ENCODE results near the gene MRFAP1. TPM values are rescaled to one million over a fixed set of nuclear protein-coding genes. Genes with fewer than 3 reads are reported as not detected.
"Not testable (repeated sequence)": the region's sequence is repeated elsewhere in the genome, so short reads cannot be mapped to it uniquely, and the experiment has no call there.

MRFAP1 gene
- total and polyA plus RNA-seq, 2 experiments from 2014 or later: 221 to 256 TPM

- no peaks in the 10 kb centered on the region for H3K27me3 ChIP-seq
- no peak for TF ChIP-seq CTCF (IDR thresholded peaks at IDR 0.05; ENCODE audit: poor library complexity)
- no peak overlapping the region for H3K4me3 ChIP-seq
- no peaks in the 10 kb centered on the region for H4K20me1 ChIP-seq (ENCODE audit: insufficient read depth, poor library complexity, severe bottlenecking)
- H3K9me2 ChIP-seq (replicated peaks; ENCODE audit: insufficient read depth): no peaks in the 10 kb centered on the region
- 94% methylated on average over 11 of the region's 11 CpGs for WGBS (ENCODE audit: low lambda C conversion rate, missing lambda C conversion rate)
- H3K79me2 ChIP-seq: no peaks in the 10 kb centered on the region
- H3K36me3 ChIP-seq (replicated peaks; ENCODE audit: insufficient read depth, low read depth): no peaks in the 10 kb centered on the region
- H3K4me1 ChIP-seq (ENCODE audit: insufficient read depth): no peaks in the 10 kb centered on the region
- no peak overlapping the region for H3K27ac ChIP-seq
- H2AFZ ChIP-seq: no peak overlapping the region
- H3K9me3 ChIP-seq (ENCODE audit: low read depth): no peaks in the 10 kb centered on the region
- no peak for DNase-seq (ENCODE audit: low spot score)
- no peak overlapping the region for H3K4me2 ChIP-seq
These were observed 27.9 kb downstream of the MRFAP1 start for GRCh38 chr4:6668391-6668790.

- no peak for DNase-seq (ENCODE audit: low spot score)
- H3K27ac ChIP-seq: no peak overlapping the region
- TF ChIP-seq EZH2 (IDR thresholded peaks at IDR 0.05; ENCODE audit: borderline replicate concordance) (no peak), EZH2phosphoT487 (IDR thresholded peaks at IDR 0.05; ENCODE audit: low read depth, severe bottlenecking, unreplicated experiment) (no peak), CTCF (IDR thresholded peaks at IDR 0.05; ENCODE audit: poor library complexity) (no peak)
- no peak overlapping the region for H2AFZ ChIP-seq
- no peaks in the 10 kb centered on the region for H3K27me3 ChIP-seq
- WGBS (ENCODE audit: low lambda C conversion rate, missing lambda C conversion rate): 86% methylated on average over 1 of the region's 1 CpG
- no peak overlapping the region for H3K4me2 ChIP-seq
- peaks cover 14% of the 10 kb centered on the region for H3K4me1 ChIP-seq (ENCODE audit: insufficient read depth)
- no peak overlapping the region for H3K4me3 ChIP-seq
- no peaks in the 10 kb centered on the region for H3K9me2 ChIP-seq (replicated peaks; ENCODE audit: insufficient read depth)
- H3K9me3 ChIP-seq (ENCODE audit: low read depth): no peaks in the 10 kb centered on the region
- H4K20me1 ChIP-seq (ENCODE audit: insufficient read depth, poor library complexity, severe bottlenecking): peaks cover 4% of the 10 kb centered on the region
- no peaks in the 10 kb centered on the region for H3K36me3 ChIP-seq (replicated peaks; ENCODE audit: insufficient read depth, low read depth)
- H3K79me2 ChIP-seq: peaks cover 19% of the 10 kb centered on the region
These were observed 31.2 kb downstream of the MRFAP1 start for GRCh38 chr4:6671648-6672047.

GRCh38 chr4:6672131-6672530, 31.6 kb downstream of the MRFAP1 start:
- Histone ChIP-seq H3K4me2 (no peak overlapping the region), H3K9me3 (ENCODE audit: low read depth) (no peaks in the 10 kb centered on the region), H3K4me1 (ENCODE audit: insufficient read depth) (peaks cover 14% of the 10 kb centered on the region), H4K20me1 (ENCODE audit: insufficient read depth, poor library complexity, severe bottlenecking) (peaks cover 4% of the 10 kb centered on the region), H2AFZ (no peak overlapping the region), H3K27me3 (no peaks in the 10 kb centered on the region), H3K79me2 (peaks cover 22% of the 10 kb centered on the region), H3K4me3 (no peak overlapping the region), H3K9me2 (replicated peaks; ENCODE audit: insufficient read depth) (no peaks in the 10 kb centered on the region), H3K27ac (no peak overlapping the region), H3K36me3 (replicated peaks; ENCODE audit: insufficient read depth, low read depth) (no peaks in the 10 kb centered on the region)
- WGBS (ENCODE audit: low lambda C conversion rate, missing lambda C conversion rate): 96% methylated on average over 19 of the region's 19 CpGs
- no peak for DNase-seq (ENCODE audit: low spot score)
- TF ChIP-seq EZH2phosphoT487 (IDR thresholded peaks at IDR 0.05; ENCODE audit: low read depth, severe bottlenecking, unreplicated experiment): no peak
- TF ChIP-seq EZH2 (IDR thresholded peaks at IDR 0.05; ENCODE audit: borderline replicate concordance): no peak
- TF ChIP-seq CTCF (IDR thresholded peaks at IDR 0.05; ENCODE audit: poor library complexity): no peak

- not testable (repeated sequence) for H3K4me3 ChIP-seq; H3K36me3 ChIP-seq (replicated peaks; ENCODE audit: insufficient read depth, low read depth); DNase-seq (ENCODE audit: low spot score)
These were observed 32.2 kb downstream of the MRFAP1 start for GRCh38 chr4:6672541-6673190.

GRCh38 chr4:6673191-6673659, 32.7 kb downstream of the MRFAP1 start:
- peaks cover 22% of the 10 kb centered on the region for H3K79me2 ChIP-seq
- H3K9me3 ChIP-seq (ENCODE audit: low read depth); H3K36me3 ChIP-seq (replicated peaks; ENCODE audit: insufficient read depth, low read depth); DNase-seq (ENCODE audit: low spot score); H3K27me3 ChIP-seq; H4K20me1 ChIP-seq (ENCODE audit: insufficient read depth, poor library complexity, severe bottlenecking); H3K9me2 ChIP-seq (replicated peaks; ENCODE audit: insufficient read depth): not testable (repeated sequence)
- peak overlapping the region; percentile 31 for H3K4me3 ChIP-seq
- H3K4me1 ChIP-seq (ENCODE audit: insufficient read depth): peaks cover 14% of the 10 kb centered on the region
- H3K4me2 ChIP-seq: peak overlapping the region; percentile 98
- H2AFZ ChIP-seq: peak overlapping the region; percentile 81
- WGBS (ENCODE audit: low lambda C conversion rate, missing lambda C conversion rate): 75% methylated on average over 14 of the region's 14 CpGs
- H3K27ac ChIP-seq: peak overlapping the region; percentile 88

More at GRCh38 chr4:6672541-6673190, 32.2 kb downstream of the MRFAP1 start:
- peak overlapping the region; percentile 98 for H3K4me2 ChIP-seq
- not testable (repeated sequence) for H3K27me3 ChIP-seq; H2AFZ ChIP-seq; H4K20me1 ChIP-seq (ENCODE audit: insufficient read depth, poor library complexity, severe bottlenecking); H3K9me3 ChIP-seq (ENCODE audit: low read depth); H3K9me2 ChIP-seq (replicated peaks; ENCODE audit: insufficient read depth)
- WGBS (ENCODE audit: low lambda C conversion rate, missing lambda C conversion rate): 97% methylated on average over 28 of the region's 34 CpGs
- H3K79me2 ChIP-seq: peaks cover 22% of the 10 kb centered on the region
- H3K4me1 ChIP-seq (ENCODE audit: insufficient read depth): peaks cover 14% of the 10 kb centered on the region
- H3K27ac ChIP-seq: peak overlapping the region; percentile 88
